ENCODE results near the gene LRRK2.
"Not testable (repeated sequence)": the region's sequence is repeated elsewhere in the genome, so short reads cannot be mapped to it uniquely, and the experiment has no call there.

Gene LRRK2

GRCh38 chr12:40212566-40212965 is 12.2 kb upstream of the LRRK2 start:
- DNase-seq (ENCODE audit: low read depth in 4 of 4, low spot score in 1 of 4): no peak

GRCh38 chr12:40215982-40216381 is 8.8 kb upstream of the LRRK2 start:
- DNase-seq (ENCODE audit: low read depth in 4 of 4, low spot score in 1 of 4): no peak

GRCh38 chr12:40216516-40217288 is 8.1 kb upstream of the LRRK2 start:
- no peak for DNase-seq (ENCODE audit: low read depth in 4 of 4, low spot score in 1 of 4)

DNA sequence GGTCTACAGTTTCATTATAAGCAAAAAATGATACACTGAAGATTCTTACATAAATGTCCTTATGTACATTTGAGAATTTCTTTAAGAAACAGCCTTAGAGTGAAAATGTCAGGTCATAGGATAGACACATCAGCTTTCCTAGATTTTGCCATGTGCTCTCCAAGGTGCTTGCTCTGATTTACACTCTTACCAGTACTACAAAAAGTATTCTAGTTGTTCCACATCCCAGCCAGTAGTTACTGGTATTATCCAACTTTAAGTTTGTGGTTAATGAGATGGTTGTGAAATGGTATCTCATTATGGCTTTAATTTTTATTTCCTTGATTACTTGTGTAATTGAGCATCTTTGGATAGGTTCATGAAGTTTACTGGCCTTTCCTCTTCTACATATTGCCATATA is 5.0 kb upstream of the LRRK2 start:
- DNase-seq (ENCODE audit: low read depth in 4 of 4, low spot score in 1 of 4): no peak

DNA sequence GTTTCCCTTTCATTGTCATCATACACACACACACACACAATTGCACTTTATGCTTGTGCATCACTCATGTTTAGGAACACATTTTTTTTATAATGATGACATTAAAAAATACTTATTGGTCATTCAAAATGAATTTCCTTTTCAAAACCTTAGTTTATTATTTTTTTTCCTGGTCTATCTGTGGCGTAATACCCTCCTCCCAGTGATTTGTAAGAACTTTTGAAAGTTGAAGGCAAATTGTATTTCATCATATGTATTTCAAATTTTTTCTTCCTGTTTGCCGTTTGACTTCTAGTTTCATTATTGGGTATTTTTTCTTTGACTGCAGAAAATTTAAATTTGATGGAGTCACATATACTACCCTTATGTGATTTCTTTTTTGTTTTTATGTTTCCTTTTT is 2.5 kb upstream of the LRRK2 start:
- no peak for DNase-seq (ENCODE audit: low read depth in 4 of 4, low spot score in 1 of 4)

GRCh38 chr12:40223646-40224045 is 1.2 kb upstream of the LRRK2 start:
- DNase-seq (ENCODE audit: low read depth in 4 of 4, low spot score in 1 of 4): no peak

GRCh38 chr12:40225337-40225983 is 663 bp downstream of the LRRK2 start:
- no peak for DNase-seq (ENCODE audit: low read depth in 4 of 4, low spot score in 1 of 4)

- no peak for DNase-seq (ENCODE audit: low read depth in 4 of 4, low spot score in 1 of 4)
Observed at GRCh38 chr12:40225984-40226602, 1.3 kb downstream of the LRRK2 start.

DNA sequence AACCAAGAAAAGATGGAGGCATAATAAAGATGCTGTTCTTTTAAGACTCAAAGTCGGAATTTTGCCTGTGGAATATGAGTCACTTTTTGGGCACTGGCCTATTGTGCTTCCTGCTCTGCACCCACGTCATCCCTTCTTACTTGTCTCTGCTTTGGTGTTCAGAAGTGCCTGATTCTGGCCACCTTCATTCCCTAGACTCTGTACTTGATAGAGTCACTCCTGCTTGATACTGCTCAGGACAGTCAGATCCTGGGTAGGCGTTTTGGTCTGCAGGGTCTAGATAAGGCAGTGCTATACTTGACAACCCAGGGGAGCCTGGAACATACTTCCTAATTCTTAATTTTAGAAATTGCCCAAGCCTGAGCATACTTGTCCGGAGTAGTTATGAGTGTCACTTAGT is 1.9 kb downstream of the LRRK2 start:
- DNase-seq (ENCODE audit: low read depth in 4 of 4, low spot score in 1 of 4): no peak

- DNase-seq (ENCODE audit: low read depth in 4 of 4, low spot score in 1 of 4): no peak
Observed at GRCh38 chr12:40227447-40227846, 2.6 kb downstream of the LRRK2 start.

DNA sequence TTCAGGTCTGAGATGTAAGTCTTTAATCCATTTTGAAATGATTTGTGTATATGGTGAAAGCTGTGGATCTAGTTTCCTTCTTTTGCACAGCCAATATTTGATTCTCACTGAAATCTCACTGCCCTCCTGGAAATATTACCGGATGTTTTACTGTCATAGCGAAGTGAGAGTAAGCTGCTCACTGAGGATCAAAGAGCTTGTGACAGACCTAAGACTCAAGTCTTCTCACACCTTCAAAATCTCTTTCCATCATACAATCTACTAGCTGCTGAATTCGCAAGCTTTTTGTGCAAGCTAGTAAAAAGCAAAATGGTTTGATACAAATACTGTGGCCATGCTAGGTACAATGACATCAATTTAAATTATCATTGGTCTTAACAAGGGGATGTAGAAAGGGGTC is 3.9 kb downstream of the LRRK2 start:
- DNase-seq (ENCODE audit: low read depth in 4 of 4, low spot score in 1 of 4): no peak

DNA sequence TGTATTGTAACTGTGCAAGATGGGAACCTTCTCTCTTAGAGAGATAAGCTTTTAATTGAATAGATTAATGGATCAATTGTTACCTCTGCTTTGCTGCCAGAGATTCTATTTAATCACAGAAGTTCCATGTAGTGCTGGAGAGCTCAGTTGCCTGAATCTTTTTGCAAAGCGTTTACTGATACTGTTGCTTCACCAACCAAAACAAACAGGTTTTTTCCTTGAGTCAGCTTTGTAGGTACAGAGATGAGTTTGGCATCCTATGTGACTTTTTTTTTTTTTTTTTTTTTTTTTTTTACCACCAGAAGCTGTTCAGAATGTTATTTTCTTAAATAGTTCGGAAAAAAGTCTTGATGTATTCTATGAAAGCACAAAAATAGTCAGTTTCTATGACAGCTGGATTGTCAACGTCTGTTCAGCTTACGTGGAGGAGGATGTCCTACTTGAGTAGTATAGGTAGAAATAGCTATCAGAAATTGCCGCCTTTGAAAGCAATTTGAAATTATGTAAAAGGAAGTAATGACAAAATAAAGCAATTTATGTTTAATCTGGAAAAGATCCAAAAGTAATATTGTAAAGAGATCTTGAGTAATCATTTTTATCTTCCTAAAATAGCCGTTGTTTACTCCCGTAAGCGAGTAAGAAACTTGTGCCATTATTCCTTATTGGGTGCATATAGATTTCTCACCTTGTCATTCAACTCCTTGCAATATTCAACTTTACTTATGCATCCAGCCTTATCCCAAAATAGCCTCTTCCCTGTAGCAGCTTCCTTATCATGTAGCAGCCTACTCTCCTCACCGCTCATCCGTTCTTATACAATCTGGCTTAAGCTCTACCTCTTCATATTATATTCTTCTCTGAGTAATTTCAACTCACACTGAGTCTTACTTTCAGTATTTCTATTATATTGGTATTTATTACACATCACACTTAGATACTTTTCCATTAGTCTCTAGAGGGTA is 5.2 kb downstream of the LRRK2 start:
- DNase-seq (ENCODE audit: low read depth in 4 of 4, low spot score in 1 of 4): no peak

DNA sequence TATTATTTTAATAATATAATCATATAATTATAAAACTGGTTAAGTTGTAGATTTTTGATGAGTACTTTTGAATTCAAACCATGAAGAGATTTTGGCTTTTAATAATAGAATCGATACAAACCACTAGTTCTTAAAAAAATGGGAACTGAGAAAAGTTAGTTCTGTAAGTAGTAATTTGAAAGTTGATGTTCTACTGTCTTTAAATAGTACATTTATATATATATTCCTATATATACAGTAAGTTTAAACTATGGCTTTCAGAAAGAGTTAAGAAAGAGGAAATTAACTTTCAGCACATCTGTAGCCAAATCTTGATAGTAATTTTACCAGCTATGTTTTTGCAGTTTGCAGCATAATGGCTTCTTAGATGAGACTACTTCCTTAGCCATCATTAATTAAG is 7.8 kb downstream of the LRRK2 start:
- DNase-seq (ENCODE audit: low read depth in 4 of 4, low spot score in 1 of 4): no peak

GRCh38 chr12:40233741-40234367 is 9.1 kb downstream of the LRRK2 start:
- no peak for DNase-seq (ENCODE audit: low read depth in 4 of 4, low spot score in 1 of 4)

DNA sequence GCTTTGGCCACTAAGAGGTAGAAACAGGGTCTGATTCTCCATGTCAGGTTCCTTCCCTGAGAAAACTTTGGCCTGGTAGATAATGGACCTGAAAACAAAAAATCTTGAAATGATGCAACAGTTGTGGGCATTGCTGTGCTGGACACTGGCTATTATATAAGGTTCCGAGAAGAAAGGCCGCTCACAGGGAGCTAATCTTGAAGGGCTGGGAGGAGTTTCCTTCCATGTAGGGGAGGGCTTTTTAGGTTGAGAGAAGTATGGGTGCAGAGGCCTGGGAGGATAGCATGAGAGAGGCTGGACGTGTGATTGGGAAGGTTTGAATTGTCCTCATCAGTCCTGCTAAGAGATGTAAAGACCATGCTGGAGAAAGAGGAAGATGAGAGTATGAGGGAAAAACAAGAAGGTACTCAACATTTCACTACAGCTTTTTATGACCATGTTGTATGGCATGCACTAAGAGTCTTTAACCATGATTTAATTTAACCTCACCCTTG is 11.6 kb downstream of the LRRK2 start:
- DNase-seq (ENCODE audit: low read depth in 4 of 4, low spot score in 1 of 4): no peak

DNA sequence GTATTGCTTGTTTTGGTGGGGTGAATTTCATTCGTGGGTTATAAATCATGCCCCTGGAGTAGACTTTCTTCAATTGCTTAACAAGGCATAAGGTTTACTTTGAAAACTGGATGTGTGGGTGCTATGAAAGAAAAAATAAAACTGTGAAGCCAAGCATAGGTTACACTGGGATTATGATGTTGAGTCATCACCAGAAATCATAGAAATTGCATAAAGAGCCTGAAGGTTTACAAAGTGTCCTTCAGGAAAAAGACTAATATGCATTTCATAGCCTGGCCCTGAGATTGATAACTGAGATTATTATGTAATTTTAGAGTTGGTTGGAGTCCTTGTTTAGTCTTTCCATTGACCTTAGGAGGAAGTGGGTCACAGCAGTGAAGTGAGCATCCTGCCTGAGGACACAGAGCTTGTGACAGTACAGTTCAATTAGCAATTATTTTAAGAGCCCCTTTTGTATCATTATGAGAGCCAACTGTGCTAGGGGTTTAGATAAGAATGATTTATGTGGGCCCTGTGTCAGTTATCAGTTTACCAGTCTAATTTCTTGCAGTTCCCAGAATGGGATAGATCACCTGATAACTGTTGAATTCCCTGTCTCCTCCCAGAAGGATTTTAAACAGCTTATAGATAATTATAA is 13.6 kb downstream of the LRRK2 start:
- DNase-seq (ENCODE audit: low read depth in 4 of 4, low spot score in 1 of 4): no peak

DNA sequence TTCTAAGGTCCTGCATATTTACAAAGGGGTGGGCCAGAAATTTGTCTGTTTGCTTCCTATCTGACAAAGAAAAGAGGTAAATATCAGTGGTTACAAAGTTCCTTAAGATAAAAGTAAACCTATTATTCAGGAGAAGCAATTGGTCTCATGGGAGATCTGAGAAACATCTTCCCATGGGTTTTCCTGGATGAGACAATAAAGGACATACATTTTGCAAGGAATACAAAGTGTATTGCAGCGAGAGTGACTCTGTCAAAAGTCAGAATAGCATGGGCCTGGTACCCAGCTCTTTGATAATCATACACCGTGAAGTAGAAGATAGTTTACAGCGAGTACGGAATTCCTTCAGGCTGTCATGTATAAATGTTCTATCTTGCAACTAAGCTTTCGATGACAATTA is 14.2 kb downstream of the LRRK2 start:
- no peak for DNase-seq (ENCODE audit: low read depth in 4 of 4, low spot score in 1 of 4)

DNA sequence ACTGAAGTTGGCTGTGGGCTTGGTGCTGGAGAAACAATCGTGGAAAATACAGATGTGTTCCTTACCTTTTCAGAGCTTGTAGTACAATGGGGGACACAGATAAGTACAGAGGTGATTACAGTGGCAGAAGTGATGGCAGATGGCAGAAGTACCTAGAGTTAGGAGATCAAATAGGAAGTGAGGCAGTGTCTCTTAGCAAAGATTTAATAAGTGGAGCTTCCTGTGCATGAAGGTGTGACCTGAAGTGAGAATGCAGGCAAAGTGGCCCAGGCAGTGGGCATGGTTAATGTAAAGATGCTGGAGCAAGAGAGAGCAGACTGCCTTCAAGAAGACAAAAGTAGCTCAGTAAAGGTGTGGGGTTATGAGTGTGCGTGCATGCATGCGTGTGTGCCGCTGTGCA is 16.0 kb downstream of the LRRK2 start:
- no peak for DNase-seq (ENCODE audit: low read depth in 4 of 4, low spot score in 1 of 4)

GRCh38 chr12:40241741-40242140 is 16.9 kb downstream of the LRRK2 start:
- DNase-seq (ENCODE audit: low read depth in 4 of 4, low spot score in 1 of 4): no peak

- not testable (repeated sequence) for DNase-seq (ENCODE audit: low read depth in 4 of 4, low spot score in 1 of 4)
Observed at GRCh38 chr12:40244526-40245156, 19.8 kb downstream of the LRRK2 start.

Data from stimulated activated CD4-positive, alpha-beta T cell treated with anti-CD3 and anti-CD28 coated beads, Interleukin-1b, Interleukin-23, amount 100 ng/mL, for 24 hours (primary cell).